Body of pancreas (tissue), 4 donors: ENCODE results near the gene ZFP36L2. TPM values are rescaled to one million over a fixed set of nuclear protein-coding genes. Genes with fewer than 3 reads are reported as not detected.

Experiments
- ATAC-seq: fragments of 150-250 bp; one replicate; pipeline ENCODE4 v1.9.1; 2016
- DNase-seq, 4 donors: peaks; one replicate each; pipeline ENCODE4 v3.0.0-alpha.2; 2019
- H3K27ac ChIP-seq, 4 donors: fragments of 200-600 bp; sonication (generic); 1 replicate in 3 of 4; 2 replicates in 1 of 4; pipeline versions ENCODE4 v1.5.1 to v1.6.1; 2016 to 2019; ENCODE audit warnings: mild to moderate bottlenecking in 1 of 4, mixed read lengths in 1 of 4, moderate library complexity in 1 of 4
- H3K27me3 ChIP-seq, 2 donors: fragments of 200-600 bp; sonication (generic); one replicate each; pipeline ENCODE4 v1.6.0; 2016; ENCODE audit warnings: mild to moderate bottlenecking in 1 of 2
- H3K36me3 ChIP-seq, 2 donors: fragments of 200-600 bp; sonication (generic); replicated peaks in 1 of 2; 2 replicates each; pipeline ENCODE4 v1.5.1; 2016; ENCODE audit warnings: low read depth in 2 of 2; ENCODE audit not compliant: insufficient read depth in 1 of 2
- H3K4me1 ChIP-seq: fragments of 200-600 bp; sonication (generic); one replicate; pipeline ENCODE4 v1.6.0; 2016
- H3K4me3 ChIP-seq, 2 donors: fragments of 200-600 bp; sonication (generic); 1 replicate in 1 of 2; 2 replicates in 1 of 2; pipeline ENCODE4 v1.5.1; 2016 to 2019
- H3K9me3 ChIP-seq, 3 donors: fragments of 200-600 bp; sonication (generic); 1 replicate in 2 of 3; 2 replicates in 1 of 3; pipeline ENCODE4 v1.5.1; 2016
- POLR2A ChIP-seq, 3 donors: fragments of 450-650 bp; IDR thresholded peaks; one replicate each; pipeline ENCODE4 v1.6.1; 2016; ENCODE audit warnings: antibody characterized with exemption in 3 of 3, mild to moderate bottlenecking in 2 of 3
- WGBS, 2 donors: methylation state at CpG; one replicate each; pipeline ENCODE4 v1.1.5; 2017; 5-methylcytosine and 5-hydroxymethylcytosine counted together
- intact Hi-C: fragments of 100-400 bp; cut with DNase I; formaldehyde crosslinking; loops from one replicate; pipeline ENCODE4 v1.15.1; 2023
- total RNA-seq, 2 donors: library from RNA; depleted of rRNA; stranded (reverse); fragments of >200 nt; gene quantifications; one replicate each; pipeline ENCODE4 v1.1.0, GENCODE V29; 2016
- TF ChIP-seq, protein P1 (sequence below), 7 experiments: fragments of 450-650 bp in 4 of 7; fragments of 200-600 bp in 3 of 7; sonication (generic) in 3 of 7; IDR thresholded peaks; one replicate each; pipeline ENCODE4 v1.5.1; 2016 to 2019; ENCODE audit warnings: antibody characterized with exemption in 7 of 7

The ZFP36L2 gene
- total RNA-seq, 2 donors from 2014 or later: 57.1 to 116 TPM

DNA sequence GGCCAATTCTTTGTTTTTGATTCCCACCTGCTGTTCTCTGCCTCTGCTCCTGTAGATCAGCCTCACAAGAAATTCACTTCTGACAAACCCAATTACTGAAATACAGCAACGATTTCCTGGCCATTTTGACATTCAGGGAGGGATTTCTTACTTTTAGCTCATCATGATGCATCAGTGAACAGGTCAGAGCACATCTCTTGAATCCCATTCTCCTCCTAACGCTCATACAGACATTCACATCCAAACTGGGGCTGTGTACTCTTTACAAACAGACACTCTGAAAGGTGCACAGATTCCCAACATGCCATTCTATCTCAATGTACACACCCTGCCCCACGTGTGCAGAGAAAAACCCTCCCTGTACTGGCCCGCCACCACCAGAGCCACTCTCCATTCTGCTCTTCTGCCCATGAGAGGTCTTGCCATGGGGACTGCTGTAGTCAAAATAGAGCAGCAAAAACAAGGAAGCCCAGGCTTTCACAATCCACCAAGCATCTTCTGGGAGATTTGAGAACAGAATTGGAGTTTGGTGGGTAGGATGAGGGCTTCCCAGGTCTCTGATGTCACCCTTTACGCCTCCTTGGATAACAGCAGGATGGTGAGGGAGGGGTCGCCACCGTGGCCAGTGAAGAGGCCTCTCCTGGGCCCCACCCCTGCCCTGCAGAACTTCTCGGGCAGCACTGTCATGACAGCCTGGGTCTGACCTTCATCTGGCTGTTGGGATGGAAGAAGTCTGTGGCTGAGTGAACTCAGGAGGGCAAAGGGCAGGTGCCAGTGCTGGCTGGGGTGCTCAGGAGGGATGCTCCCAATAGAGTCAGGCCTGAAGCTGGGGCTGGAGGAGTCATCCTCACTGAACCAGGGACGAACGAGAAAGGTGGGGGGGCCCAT lies 41.9 kb upstream of the ZFP36L2 start:
- intact Hi-C loops: no loop called here

DNA sequence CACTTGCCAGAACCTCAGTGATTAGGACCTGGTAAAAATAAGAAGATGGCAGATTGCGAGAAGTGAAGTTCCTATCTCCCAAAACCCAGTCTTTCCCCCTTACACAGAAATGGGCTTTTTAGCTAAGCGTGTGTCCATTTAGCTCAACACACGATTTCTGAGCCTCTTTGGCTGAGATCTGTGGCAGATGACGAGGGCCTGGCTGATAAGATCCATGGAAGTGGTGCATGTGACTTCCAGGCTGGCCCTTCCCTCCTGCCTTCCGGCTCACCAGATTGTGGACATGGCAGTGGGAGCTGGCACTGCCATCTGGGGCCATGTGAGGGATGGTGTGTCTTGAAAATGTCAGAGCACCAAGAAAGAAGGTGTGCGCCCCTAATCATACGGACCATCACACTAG lies 41.0 kb upstream of the ZFP36L2 start:
- ATAC-seq (peak; percentile 43), DNase-seq (peak in 2 of 4 donors; percentile 35 to 45)
- intact Hi-C loops: no loop called here
- Histone ChIP-seq H3K9me3 (no peaks in the 10 kb centered on the region), H3K27ac (no peak overlapping the region), H3K4me1 (no peaks in the 10 kb centered on the region), H3K36me3 (no peaks in the 10 kb centered on the region), H3K27me3 (no peaks in the 10 kb centered on the region), H3K4me3 (no peak overlapping the region)
- 60 to 75% methylated on average over 7 of the region's 7 CpGs for WGBS, 2 donors
- TF ChIP-seq, protein P1, sequence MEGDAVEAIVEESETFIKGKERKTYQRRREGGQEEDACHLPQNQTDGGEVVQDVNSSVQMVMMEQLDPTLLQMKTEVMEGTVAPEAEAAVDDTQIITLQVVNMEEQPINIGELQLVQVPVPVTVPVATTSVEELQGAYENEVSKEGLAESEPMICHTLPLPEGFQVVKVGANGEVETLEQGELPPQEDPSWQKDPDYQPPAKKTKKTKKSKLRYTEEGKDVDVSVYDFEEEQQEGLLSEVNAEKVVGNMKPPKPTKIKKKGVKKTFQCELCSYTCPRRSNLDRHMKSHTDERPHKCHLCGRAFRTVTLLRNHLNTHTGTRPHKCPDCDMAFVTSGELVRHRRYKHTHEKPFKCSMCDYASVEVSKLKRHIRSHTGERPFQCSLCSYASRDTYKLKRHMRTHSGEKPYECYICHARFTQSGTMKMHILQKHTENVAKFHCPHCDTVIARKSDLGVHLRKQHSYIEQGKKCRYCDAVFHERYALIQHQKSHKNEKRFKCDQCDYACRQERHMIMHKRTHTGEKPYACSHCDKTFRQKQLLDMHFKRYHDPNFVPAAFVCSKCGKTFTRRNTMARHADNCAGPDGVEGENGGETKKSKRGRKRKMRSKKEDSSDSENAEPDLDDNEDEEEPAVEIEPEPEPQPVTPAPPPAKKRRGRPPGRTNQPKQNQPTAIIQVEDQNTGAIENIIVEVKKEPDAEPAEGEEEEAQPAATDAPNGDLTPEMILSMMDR (IDR thresholded peaks at IDR 0.05): no peak
- TF ChIP-seq POLR2A (IDR thresholded peaks at IDR 0.05): no peak

More for the DNA sequence above, 41.9 kb upstream of the ZFP36L2 start:
- H3K36me3 ChIP-seq: no peaks in the 10 kb centered on the region
- peak overlapping the region in 2 of 4 donors; percentile 36 to 42 for H3K27ac ChIP-seq
- no peak for TF ChIP-seq POLR2A (IDR thresholded peaks at IDR 0.05)
- TF ChIP-seq, protein P1 (IDR thresholded peaks at IDR 0.05): no peak
- DNase-seq (no peak), ATAC-seq (no peak)
- H3K4me1 ChIP-seq: no peaks in the 10 kb centered on the region
- no peak overlapping the region for H3K4me3 ChIP-seq
- H3K27me3 ChIP-seq: no peaks in the 10 kb centered on the region
- H3K9me3 ChIP-seq: no peaks in the 10 kb centered on the region
- 80 to 86% methylated on average over 6 to 10 of the region's 10 CpGs for WGBS, 2 donors

DNA sequence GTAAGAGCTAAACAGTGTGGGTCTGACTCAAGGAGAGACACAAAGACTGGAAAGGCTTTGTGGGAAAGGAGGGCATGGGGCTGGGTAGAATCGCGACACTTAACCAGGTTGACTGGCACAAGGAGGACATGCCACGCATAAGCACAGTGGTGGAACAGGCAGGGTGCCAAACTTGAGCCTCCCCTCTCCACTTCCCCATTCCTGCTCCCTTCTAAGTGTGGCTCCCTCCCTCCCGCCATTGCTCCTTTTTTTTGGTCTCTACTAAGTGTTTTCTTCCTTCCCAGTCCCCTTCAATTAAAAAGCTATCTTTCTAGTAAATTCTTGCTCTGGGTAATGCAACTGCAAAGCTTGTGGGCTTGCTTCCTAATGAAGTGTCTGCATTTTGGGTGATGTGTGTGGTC lies 40.3 kb upstream of the ZFP36L2 start:
- WGBS, 2 donors: 64 to 82% methylated on average over 4 of the region's 4 CpGs
- Histone ChIP-seq H3K4me3 (no peak overlapping the region), H3K36me3 (no peaks in the 10 kb centered on the region), H3K4me1 (no peaks in the 10 kb centered on the region), H3K27me3 (no peaks in the 10 kb centered on the region), H3K27ac (no peak overlapping the region), H3K9me3 (no peaks in the 10 kb centered on the region)
- TF ChIP-seq POLR2A (IDR thresholded peaks at IDR 0.05): no peak
- DNase-seq (peak in 3 of 4 donors; percentile 33 to 70 (median 38)), ATAC-seq (no peak)
- intact Hi-C loops: no loop called here

DNA sequence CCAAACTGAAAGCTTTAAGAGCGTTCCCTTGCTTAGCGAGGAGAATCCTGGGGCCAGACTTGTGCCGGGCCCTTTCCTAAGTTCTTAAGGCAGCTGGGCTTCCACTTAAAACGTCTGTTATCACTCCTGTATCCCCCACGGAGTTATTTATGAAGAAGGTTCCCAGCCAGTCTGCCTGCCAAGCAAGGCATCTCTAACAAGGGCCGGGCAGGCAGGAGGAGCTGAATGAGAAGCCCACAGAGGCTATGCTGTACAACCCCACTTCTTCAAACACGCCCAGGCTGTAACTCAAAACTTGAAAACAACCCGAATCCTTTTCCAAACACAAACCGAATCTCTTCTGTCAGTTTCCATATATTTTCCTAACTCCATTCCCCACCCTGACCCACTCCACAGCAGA lies 39.0 kb upstream of the ZFP36L2 start:
- ATAC-seq (no peak), DNase-seq (no peak)
- Histone ChIP-seq H3K27me3 (no peaks in the 10 kb centered on the region), H3K4me1 (no peaks in the 10 kb centered on the region), H3K4me3 (no peak overlapping the region), H3K9me3 (no peaks in the 10 kb centered on the region), H3K27ac (peak overlapping the region in 1 of 4 donors; percentile 30), H3K36me3 (no peaks in the 10 kb centered on the region)
- no peak for TF ChIP-seq POLR2A (IDR thresholded peaks at IDR 0.05)
- TF ChIP-seq, protein P1 (IDR thresholded peaks at IDR 0.05): no peak
- whole genome bisulfite sequencing, 2 donors: 70 to 86% methylated on average over 9 of the region's 9 CpGs
- intact Hi-C loops: no loop called here

DNA sequence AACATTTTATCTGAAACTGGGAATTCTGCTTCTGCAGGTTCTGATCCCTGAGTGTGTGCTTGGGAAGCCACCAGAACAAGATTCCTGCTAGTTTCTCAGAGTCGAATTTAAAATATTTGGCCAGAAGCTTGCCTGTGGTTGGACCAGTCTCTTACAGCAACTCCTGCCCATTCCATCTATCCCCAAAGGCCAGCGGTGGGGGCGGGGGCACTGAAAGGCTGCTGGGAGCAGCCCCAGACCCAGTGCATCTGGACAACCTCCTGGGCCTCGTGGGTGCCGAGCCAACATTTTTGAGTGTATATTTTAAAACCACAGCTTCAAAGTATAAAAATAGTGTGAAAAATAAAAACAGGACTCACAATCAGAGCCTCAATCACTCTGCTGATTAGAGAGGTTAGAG lies 38.6 kb upstream of the ZFP36L2 start:
- TF ChIP-seq, protein P1 (IDR thresholded peaks at IDR 0.05): no peak
- TF ChIP-seq POLR2A (IDR thresholded peaks at IDR 0.05): no peak
- DNase-seq: peak in 1 of 4 donors; percentile 40
- intact Hi-C loops: no loop called here
- Histone ChIP-seq H3K27me3 (no peaks in the 10 kb centered on the region), H3K36me3 (no peaks in the 10 kb centered on the region), H3K4me1 (no peaks in the 10 kb centered on the region), H3K27ac (peak overlapping the region in 1 of 4 donors; percentile 30), H3K4me3 (no peak overlapping the region), H3K9me3 (no peaks in the 10 kb centered on the region)
- 88% methylated on average over 5 of the region's 5 CpGs for WGBS, 2 donors
- ATAC-seq: no peak
